ENCODE data around the gene CRABP2.

Gene CRABP2

DNA sequence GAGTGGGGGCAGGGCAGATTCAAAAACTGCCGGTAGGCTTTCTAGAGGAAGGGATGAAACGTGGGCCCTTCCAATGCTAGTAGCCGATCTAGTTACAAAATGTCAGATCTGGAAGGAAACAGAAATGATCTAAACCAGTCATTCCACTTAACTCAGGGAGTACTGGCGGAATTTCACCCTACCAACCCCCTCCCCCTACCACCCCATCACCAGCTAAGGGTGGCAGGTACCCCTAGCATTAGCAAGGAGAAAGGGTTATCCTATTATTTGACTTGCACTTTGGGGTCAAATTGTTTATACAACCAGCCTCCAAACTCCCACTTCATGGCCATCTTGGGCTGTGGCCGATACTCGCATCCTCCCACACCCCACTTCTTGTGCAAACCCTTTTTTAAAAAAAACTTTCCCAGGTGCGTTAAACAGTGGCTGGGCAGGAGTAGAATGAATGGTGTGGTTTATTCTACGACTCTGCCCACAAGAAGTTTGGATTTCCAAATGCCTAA is 36.1 kb upstream of the CRABP2 start:
- no peak for DNase-seq

- peak; percentile 100 for DNase-seq
Observed at GRCh38 chr1:156740741-156741480, 35.5 kb upstream of the CRABP2 start, which contains the start of gene MRPL24. Gene MRPL24, minus strand, starts transcription at chr1:156741088. Its CDS starts 2,384 bp downstream, at chr1:156738704.

- DNase-seq, result no peak
Observed at GRCh38 chr1:156740237-156740740, 34.9 kb upstream of the CRABP2 start.

- DNase-seq, result no peak
Observed at GRCh38 chr1:156738916-156739315, 33.5 kb upstream of the CRABP2 start.

DNA sequence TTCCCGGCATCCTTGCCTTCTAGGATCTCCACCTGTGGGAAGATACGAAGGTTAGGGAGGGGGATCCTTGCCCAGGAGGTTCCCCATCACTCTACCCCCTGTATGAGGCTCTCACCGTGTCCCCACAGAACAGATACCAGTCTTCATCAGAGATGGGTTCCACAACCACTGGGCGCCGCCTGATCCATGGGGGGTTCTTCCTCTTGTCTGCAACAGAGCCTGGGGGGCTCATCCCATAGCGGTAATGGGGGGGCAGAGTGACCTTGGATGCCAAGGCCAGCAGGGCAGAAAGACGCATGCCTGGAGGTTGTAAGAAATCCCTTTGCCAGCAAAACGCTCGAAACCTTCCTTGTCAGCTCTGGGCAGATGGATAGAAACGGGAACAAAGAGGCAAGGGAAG is 33.0 kb upstream of the CRABP2 start:
- DNase-seq, result no peak

DNA sequence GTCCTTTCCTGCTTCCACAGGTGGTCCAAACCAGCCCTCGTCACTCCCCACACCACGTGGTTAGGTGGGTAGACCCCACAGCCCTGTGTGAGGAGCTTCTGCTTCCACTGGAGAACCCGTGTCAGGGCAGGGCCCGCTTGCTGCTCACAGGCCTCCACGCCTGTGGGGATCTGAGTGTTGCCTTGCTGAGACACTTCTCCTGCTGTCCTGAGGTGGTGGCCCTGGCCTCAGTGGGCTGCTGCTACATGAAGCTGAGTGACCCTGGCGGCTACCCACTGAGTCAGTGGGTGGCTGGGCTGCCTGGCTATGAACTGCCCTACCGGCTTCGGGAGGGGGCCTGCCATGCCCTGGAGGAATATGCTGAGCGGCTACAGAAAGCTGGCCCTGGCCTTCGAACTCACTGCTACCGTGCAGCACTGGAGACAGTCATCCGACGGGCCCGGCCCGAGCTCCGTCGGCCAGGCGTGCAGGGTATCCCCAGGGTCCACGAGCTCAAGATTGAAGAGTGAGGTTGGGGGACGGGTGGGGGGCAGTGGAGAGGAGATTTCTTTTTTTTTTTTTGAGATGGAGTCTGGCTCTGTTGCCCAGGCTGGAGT is 28.7 kb upstream of the CRABP2 start:
- DNase-seq, result no peak

DNA sequence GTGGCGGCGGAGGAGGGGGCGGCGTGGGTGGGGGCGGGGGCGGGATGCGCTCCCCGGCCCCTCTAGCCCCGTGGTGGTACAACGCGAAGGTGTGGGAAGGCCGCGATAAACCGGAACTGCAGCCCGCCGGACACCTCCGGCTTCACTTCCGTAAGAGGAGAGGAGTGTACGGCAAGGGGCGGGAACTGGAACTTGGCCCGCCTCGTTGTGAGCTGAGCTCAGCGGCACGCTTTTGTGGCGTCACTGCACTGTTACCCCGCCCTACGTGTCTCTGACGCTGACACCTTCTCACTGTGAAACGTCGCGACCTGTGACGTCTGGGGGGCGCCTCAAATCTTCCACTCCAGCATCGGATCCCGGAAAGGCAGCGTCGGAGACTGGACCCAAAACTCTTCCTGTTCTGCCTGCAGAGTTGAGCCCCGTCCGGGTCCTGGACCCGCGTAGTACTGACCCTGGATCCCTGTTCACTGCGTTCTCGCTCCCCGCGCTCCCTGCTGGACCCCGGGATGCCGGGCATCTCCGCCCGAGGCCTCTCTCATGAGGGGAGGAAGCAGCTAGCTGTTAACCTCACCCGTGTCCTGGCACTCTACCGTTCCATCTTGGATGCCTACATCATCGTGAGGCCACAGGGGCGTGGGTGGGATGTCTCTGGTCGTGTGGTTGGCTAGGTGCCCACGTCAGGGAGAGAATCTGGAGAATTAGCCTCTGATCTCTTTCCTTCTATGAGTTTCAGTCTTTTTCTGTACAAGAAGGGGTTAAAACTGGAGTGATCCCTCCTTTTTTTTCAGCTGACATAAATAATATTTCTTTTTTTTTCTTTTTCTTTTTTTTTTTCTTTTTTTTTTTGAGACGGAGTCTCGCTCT is 23.4 kb upstream of the CRABP2 start, which contains the start of gene ISG20L2:
Gene ISG20L2 (minus strand): TSS at position 168 of the 864 bp plus-strand sequence. CDS start 1,114 bp downstream, outside the sequence.
- peak; percentile 98 for DNase-seq

- DNase-seq, result peak; percentile 90
Observed at GRCh38 chr1:156727926-156728598, 22.7 kb upstream of the CRABP2 start, which contains the start of gene METTL25B. Gene METTL25B, plus strand, starts transcription at chr1:156728469. Its CDS starts 636 bp downstream, at chr1:156729105.

GRCh38 chr1:156727492-156727891 is 22.1 kb upstream of the CRABP2 start:
- DNase-seq, result no peak

DNA sequence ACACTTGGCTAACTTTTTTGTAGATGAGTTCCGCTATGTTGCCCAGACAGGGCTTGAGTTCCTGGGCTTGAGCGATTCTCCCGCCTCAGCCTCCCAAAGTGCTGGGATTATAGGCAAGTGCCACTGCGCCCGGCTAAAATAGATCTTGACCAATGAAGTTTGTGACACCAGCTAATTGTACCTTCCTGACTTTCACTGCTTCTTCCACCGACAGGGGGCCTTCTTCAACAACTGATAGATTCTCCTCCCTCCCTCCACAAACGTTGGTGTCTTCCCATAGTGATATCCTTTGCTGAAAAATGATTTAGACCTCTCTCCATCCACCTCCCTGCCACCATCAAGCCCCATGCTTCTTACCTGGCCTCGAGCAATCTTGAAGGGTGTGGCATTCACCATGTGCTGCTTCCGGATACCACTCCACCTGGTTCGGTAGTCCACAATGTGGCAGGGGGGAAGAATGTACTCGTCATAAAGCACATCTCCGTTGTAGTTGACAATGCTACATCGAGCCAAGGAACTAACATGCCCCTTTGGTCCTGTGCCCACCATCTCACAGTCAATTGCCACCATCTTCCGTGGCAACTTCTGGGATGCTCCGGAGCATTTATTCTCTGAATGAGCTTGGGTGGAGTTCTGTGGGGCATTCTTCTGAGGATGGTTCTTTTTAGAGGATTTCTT is 21.3 kb upstream of the CRABP2 start:
- DNase-seq, result peak; percentile 74

DNA sequence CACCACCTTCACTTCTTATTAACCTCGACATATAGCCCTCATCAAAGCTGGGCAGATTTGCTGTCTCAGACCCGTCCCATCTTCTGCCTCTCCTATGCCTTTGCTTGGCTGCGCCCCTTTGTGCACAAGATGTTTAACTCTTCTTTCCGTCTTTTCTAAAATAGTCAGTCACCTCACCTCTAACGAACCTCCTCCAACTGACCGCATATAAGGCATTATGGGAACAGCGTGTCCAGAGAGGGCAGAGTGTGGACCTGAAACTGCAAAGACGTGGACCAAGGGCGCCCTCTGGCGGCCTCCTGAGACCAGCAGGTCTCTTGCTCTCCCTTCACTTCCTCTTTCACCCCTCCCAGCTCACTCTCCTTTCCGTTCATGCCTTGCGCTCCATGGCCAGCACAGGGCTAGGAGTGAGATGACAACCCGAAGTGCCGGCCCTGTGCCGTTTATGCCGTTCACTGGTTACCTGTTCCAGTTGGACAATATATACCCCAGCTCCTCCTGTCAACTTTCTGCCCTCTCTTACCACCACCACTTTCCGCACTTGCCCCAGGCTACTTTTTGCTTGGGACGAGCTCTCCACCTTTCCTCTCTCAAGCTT is 20.4 kb upstream of the CRABP2 start:
- DNase-seq, result peak; percentile 89

DNA sequence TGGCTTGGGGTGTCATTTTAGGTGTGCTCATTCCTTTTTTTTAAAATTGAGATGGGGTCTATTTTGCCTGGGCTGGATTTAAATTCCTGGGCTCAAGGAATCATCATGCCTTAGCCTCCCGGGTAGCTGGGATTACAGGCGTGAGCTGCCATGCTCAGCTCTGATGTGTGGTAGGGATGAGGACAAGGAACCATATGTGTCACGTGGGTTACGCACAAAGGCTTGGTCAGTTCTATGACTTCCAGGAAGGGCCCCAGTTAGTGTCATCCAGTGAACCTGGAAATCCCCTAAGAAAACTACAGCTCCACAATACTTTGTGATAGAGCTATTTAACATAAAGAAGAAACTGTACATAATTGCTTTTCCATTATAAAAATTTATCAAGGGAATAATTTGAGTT is 16.2 kb upstream of the CRABP2 start:
- peak; percentile 73 for DNase-seq

- no peak for DNase-seq
Observed at GRCh38 chr1:156721131-156721530, 15.7 kb upstream of the CRABP2 start.

- no peak for DNase-seq
Observed at GRCh38 chr1:156717351-156717750, 12.0 kb upstream of the CRABP2 start.

DNA sequence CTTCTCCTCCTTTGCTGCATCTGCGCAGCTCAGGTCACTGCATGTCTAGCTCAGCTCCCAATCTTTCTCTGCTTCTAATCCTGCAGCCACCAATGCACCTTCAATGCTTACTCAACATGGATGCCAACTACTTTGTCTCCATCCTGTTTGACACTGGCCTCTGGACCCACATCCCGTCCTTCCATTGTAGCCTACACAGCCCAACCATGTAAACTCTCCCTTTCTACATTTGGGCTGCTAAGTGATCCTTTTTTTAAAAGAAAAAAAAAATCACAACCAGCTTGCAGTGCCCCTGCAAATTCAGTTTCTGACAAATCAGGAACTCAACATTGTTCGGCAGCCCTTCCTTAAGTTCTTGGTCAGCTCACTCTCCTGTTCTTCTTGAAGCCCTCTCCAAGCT is 9.4 kb upstream of the CRABP2 start:
- DNase-seq, result no peak

GRCh38 chr1:156712626-156713025 is 7.2 kb upstream of the CRABP2 start:
- no peak for DNase-seq

GRCh38 chr1:156711011-156711817 is 5.8 kb upstream of the CRABP2 start:
- no peak for DNase-seq

DNA sequence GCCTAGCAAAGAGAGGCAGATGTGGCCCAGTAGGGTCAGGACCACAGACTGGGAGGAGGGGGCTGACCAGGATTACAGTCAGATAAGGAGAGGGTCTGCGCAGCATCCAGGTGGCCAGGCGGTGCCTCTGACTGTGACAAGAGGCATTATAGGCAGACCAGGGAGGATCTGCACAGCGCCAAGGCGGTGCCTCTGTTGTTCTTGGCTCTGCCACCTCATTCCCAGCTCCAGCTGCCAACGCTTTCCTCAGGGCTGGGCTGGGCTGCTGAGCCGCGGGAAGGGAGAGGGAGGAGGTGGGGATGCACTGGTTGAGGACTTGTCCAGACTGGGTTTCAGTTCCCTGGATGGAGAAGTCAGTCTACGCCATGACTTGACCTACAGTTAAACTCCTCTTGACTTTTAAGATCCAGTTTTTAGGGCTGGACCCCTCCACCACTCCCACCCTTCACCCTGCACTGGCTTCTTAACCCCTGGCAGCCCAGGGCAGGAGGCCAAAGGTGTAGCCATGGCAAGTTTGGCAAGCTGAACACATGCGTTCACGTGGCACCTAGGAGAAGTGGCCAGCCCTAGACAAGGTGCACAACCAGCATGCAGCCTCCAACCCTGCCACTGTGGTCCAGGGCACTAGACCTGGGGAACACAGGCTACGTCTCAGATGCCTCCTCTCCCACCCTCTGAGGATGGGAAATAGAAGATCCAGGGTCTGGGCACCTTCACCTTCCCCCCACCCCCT is 4.5 kb upstream of the CRABP2 start:
- DNase-seq, result no peak

DNA sequence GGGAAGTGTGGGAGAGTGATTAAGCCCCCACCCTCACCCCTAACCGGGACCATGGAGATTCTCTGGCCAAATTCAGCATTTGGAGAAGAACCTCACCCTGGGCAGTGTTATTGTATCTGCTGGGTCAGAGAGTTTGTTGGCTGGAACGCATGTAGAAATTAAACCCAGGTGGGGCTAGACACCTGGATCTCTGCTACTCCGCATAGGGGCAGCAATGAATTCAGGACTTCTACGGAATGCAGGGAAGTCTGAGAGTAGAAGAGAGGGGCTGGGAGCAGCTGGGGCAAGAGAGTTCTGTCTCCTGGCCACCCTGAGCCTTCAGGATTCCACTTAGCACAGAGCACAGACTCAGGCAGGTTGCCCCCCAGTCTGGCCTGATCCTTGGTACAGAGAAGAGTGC is 3.6 kb upstream of the CRABP2 start:
- DNase-seq, result no peak

- no peak for DNase-seq
Observed at GRCh38 chr1:156708218-156708661, 2.9 kb upstream of the CRABP2 start.

All from activated CD4-positive, alpha-beta T cell treated with anti-CD3 and anti-CD28 coated beads, Interleukin-10, Interleukin-2, amounts not matched to agents 100 ng/mL and 50 ng/mL, durations not matched to agents 16 hours and 8 hours (primary cell).